MM.1S (cell line): ENCODE measurements around the gene SNRPA.

Source experiments
- DNase-seq: peaks from one replicate; pipeline ENCODE4 v3.0.0-alpha.2; 2015
- H2AFZ ChIP-seq: fragments of 300-600 bp; sonication (generic); 2 replicates; pipeline ENCODE4 v1.6.0; 2016; ENCODE audit warnings: antibody characterized with exemption, low read length
- H3F3A ChIP-seq: fragments of 300-600 bp; sonication (generic); 2 replicates; pipeline ENCODE4 v1.6.1; 2016; ENCODE audit warnings: mild to moderate bottlenecking, antibody characterized with exemption, low read length, moderate library complexity, mixed read lengths; ENCODE audit not compliant: insufficient read depth
- H3K27ac ChIP-seq: fragments of 300-600 bp; sonication (generic); 2 replicates; pipeline ENCODE4 v1.5.1; 2016; ENCODE audit warnings: mild to moderate bottlenecking, low read length
- H3K27me3 ChIP-seq: fragments of 300-600 bp; sonication (generic); replicated peaks from 2 replicates; pipeline ENCODE4 v1.6.0; 2016; ENCODE audit warnings: low read length; ENCODE audit not compliant: insufficient read depth
- H3K36me3 ChIP-seq: fragments of 300-600 bp; sonication (generic); replicated peaks from 2 replicates; pipeline ENCODE4 v1.6.1; 2016; ENCODE audit warnings: mild to moderate bottlenecking, low read length, mixed read lengths; ENCODE audit not compliant: insufficient read depth
- H3K4me1 ChIP-seq: fragments of 300-600 bp; sonication (generic); 2 replicates; pipeline ENCODE4 v1.6.1; 2016; ENCODE audit warnings: low read length, mixed read lengths
- H3K4me2 ChIP-seq: fragments of 300-600 bp; sonication (generic); 2 replicates; pipeline ENCODE4 v1.6.0; 2016; ENCODE audit warnings: low read depth, low read length
- H3K4me3 ChIP-seq: fragments of 300-600 bp; sonication (generic); 2 replicates; pipeline ENCODE4 v1.5.1; 2016; ENCODE audit warnings: low read length, mixed read lengths
- H3K79me2 ChIP-seq: fragments of 300-600 bp; sonication (generic); 2 replicates; pipeline ENCODE4 v1.6.1; 2016; ENCODE audit warnings: mixed run types, low read length, mixed read lengths
- H3K9ac ChIP-seq: fragments of 300-600 bp; sonication (generic); 2 replicates; pipeline ENCODE4 v1.6.1; 2016; ENCODE audit warnings: low read length, mixed read lengths
- H3K9me2 ChIP-seq: fragments of 300-600 bp; sonication (generic); replicated peaks from 2 replicates; pipeline ENCODE4 v1.6.1; 2016; ENCODE audit warnings: mild to moderate bottlenecking, low read length, mixed read lengths; ENCODE audit not compliant: insufficient read depth
- H3K9me3 ChIP-seq: fragments of 300-600 bp; sonication (generic); replicated peaks from 2 replicates; pipeline ENCODE4 v1.6.1; 2016; ENCODE audit warnings: mild to moderate bottlenecking, low read length, mixed read lengths; ENCODE audit not compliant: insufficient read depth
- H4K20me1 ChIP-seq: fragments of 300-600 bp; sonication (generic); 2 replicates; pipeline ENCODE4 v1.6.1; 2016; ENCODE audit warnings: mild to moderate bottlenecking, low read length, moderate library complexity, mixed read lengths; ENCODE audit not compliant: insufficient read depth
- CTCF ChIP-seq: fragments of 300-600 bp; sonication (generic); IDR thresholded peaks from 2 replicates; pipeline ENCODE4 v1.5.1; 2016; ENCODE audit warnings: antibody characterized with exemption, low read length, mixed read lengths
- EZH2 ChIP-seq: fragments of 300-600 bp; sonication (generic); optimal IDR thresholded peaks from 2 replicates; pipeline ENCODE3; 2017; ENCODE audit warnings: low read depth, mild to moderate bottlenecking, antibody characterized with exemption, low read length, mixed read lengths
- EZH2phosphoT487 ChIP-seq: fragments of 300-600 bp; sonication (generic); IDR thresholded peaks from 2 replicates; pipeline ENCODE4 v1.6.1; 2018; ENCODE audit warnings: antibody characterized with exemption, low read length

Gene SNRPA

GRCh38 chr19:40740747-40741146 lies 10.3 kb upstream of the SNRPA start:
- TF ChIP-seq EZH2phosphoT487 (no peak), CTCF (no peak), EZH2 (no peak)
- Histone ChIP-seq H3K27ac (no peak overlapping the region), H3K9ac (no peak overlapping the region), H3K4me3 (no peak overlapping the region), H3K4me1 (no peaks in the 10 kb centered on the region), H2AFZ (no peak overlapping the region), H4K20me1 (no peaks in the 10 kb centered on the region), H3K79me2 (no peaks in the 10 kb centered on the region), H3F3A (no peaks in the 10 kb centered on the region), H3K36me3 (no peaks in the 10 kb centered on the region), H3K9me2 (no peaks in the 10 kb centered on the region), H3K4me2 (no peak overlapping the region), H3K27me3 (no peaks in the 10 kb centered on the region), H3K9me3 (no peaks in the 10 kb centered on the region)
- DNase-seq: no peak

DNA sequence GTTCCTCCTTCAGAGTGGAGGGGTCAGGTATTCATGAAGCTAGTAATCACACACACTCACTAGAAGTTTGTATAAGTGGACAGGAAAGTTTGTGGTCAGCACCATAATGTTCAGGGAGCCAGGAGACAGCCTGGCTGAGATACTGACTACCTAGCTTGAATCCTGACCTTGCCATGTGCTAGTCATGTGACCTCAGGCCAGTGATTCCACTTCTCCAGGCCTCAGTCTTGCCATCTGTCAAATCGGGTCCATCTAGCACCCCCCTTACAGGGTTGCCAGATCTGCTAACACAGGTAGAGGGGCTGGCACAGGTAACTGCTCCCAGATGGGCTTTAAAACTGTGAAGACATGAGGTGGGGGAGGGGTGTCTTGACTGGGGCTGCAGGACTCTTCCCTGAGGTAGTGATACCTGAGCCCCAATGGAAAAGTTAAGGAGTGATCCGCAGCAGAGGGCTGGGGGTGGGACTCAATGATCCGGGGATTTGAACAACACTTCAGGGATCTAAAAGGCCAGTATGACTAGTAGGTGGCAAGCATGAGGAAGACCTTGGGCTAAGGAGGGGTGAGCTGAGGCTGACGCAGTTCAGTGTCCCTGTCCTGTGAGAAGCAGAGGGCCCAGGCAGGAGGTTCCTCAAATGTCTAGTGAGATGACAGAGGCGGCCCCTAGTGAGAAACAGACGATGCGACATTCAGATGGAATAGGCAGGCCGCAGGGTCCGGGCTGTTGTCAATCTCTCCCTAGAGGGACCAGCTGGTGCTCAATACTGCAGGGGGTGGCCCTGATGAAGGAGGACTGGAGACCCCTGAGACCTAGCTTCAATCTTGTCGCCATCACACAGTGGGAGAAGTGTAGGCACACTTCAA lies 9.2 kb upstream of the SNRPA start:
- no peak for TF ChIP-seq EZH2phosphoT487
- TF ChIP-seq CTCF: no peak
- no peak for TF ChIP-seq EZH2
- Histone ChIP-seq H3K4me3 (no peak overlapping the region), H3K9ac (no peak overlapping the region), H3K4me2 (no peak overlapping the region), H2AFZ (no peak overlapping the region), H3K36me3 (no peaks in the 10 kb centered on the region), H3K9me3 (no peaks in the 10 kb centered on the region), H3K4me1 (no peaks in the 10 kb centered on the region), H3K27ac (no peak overlapping the region), H4K20me1 (no peaks in the 10 kb centered on the region), H3K9me2 (no peaks in the 10 kb centered on the region), H3K79me2 (no peaks in the 10 kb centered on the region), H3F3A (no peaks in the 10 kb centered on the region), H3K27me3 (no peaks in the 10 kb centered on the region)
- no peak for DNase-seq

DNA sequence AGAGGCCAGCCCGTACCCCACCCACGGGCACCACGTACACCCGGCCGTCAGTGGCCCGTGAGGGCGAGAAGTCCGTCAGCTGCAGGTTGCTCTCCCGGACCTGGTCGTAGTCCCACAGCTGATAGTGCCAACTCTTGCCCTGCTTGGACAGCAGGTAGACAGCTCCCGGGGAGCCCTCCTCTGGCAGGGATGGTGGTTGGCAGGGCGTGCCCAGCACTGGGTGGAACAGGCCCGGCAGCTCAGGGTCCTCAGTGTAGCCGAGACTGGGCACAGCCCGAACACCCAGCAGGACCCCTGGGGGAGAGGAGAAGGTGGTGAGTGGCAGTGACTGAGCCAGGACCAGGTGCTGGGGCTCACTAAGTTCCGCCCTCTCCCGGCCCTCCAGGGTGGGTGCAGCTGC lies 8.5 kb upstream of the SNRPA start:
- H3K4me1 ChIP-seq: no peaks in the 10 kb centered on the region
- H3K4me2 ChIP-seq: no peak overlapping the region
- H3K9ac ChIP-seq: no peak overlapping the region
- H3K4me3 ChIP-seq: no peak overlapping the region
- H4K20me1 ChIP-seq: no peaks in the 10 kb centered on the region
- no peaks in the 10 kb centered on the region for H3K79me2 ChIP-seq
- TF ChIP-seq EZH2phosphoT487 (no peak), CTCF (no peak), EZH2 (no peak)
- no peaks in the 10 kb centered on the region for H3K9me2 ChIP-seq
- no peaks in the 10 kb centered on the region for H3K27me3 ChIP-seq
- no peaks in the 10 kb centered on the region for H3K36me3 ChIP-seq
- no peaks in the 10 kb centered on the region for H3K9me3 ChIP-seq
- no peaks in the 10 kb centered on the region for H3F3A ChIP-seq
- DNase-seq: no peak
- no peak overlapping the region for H3K27ac ChIP-seq
- H2AFZ ChIP-seq: no peak overlapping the region
